MM.1S (cell line): ENCODE results near the gene TFF2.
A peak's percentile ranks its signal among the peaks of the same experiment; 100 is the strongest.

Experiments
- DNase-seq: peaks from one replicate; pipeline ENCODE4 v3.0.0-alpha.2; 2015
- H2AFZ ChIP-seq: fragments of 300-600 bp; sonication (generic); 2 replicates; pipeline ENCODE4 v1.6.0; 2016; ENCODE audit warnings: antibody characterized with exemption, low read length
- H3F3A ChIP-seq: fragments of 300-600 bp; sonication (generic); 2 replicates; pipeline ENCODE4 v1.6.1; 2016; ENCODE audit warnings: mild to moderate bottlenecking, antibody characterized with exemption, low read length, moderate library complexity, mixed read lengths; ENCODE audit not compliant: insufficient read depth
- H3K27ac ChIP-seq: fragments of 300-600 bp; sonication (generic); 2 replicates; pipeline ENCODE4 v1.5.1; 2016; ENCODE audit warnings: mild to moderate bottlenecking, low read length
- H3K27me3 ChIP-seq: fragments of 300-600 bp; sonication (generic); replicated peaks from 2 replicates; pipeline ENCODE4 v1.6.0; 2016; ENCODE audit warnings: low read length; ENCODE audit not compliant: insufficient read depth
- H3K36me3 ChIP-seq: fragments of 300-600 bp; sonication (generic); replicated peaks from 2 replicates; pipeline ENCODE4 v1.6.1; 2016; ENCODE audit warnings: mild to moderate bottlenecking, low read length, mixed read lengths; ENCODE audit not compliant: insufficient read depth
- H3K4me1 ChIP-seq: fragments of 300-600 bp; sonication (generic); 2 replicates; pipeline ENCODE4 v1.6.1; 2016; ENCODE audit warnings: low read length, mixed read lengths
- H3K4me2 ChIP-seq: fragments of 300-600 bp; sonication (generic); 2 replicates; pipeline ENCODE4 v1.6.0; 2016; ENCODE audit warnings: low read depth, low read length
- H3K4me3 ChIP-seq: fragments of 300-600 bp; sonication (generic); 2 replicates; pipeline ENCODE4 v1.5.1; 2016; ENCODE audit warnings: low read length, mixed read lengths
- H3K79me2 ChIP-seq: fragments of 300-600 bp; sonication (generic); 2 replicates; pipeline ENCODE4 v1.6.1; 2016; ENCODE audit warnings: mixed run types, low read length, mixed read lengths
- H3K9ac ChIP-seq: fragments of 300-600 bp; sonication (generic); 2 replicates; pipeline ENCODE4 v1.6.1; 2016; ENCODE audit warnings: low read length, mixed read lengths
- H3K9me2 ChIP-seq: fragments of 300-600 bp; sonication (generic); replicated peaks from 2 replicates; pipeline ENCODE4 v1.6.1; 2016; ENCODE audit warnings: mild to moderate bottlenecking, low read length, mixed read lengths; ENCODE audit not compliant: insufficient read depth
- H3K9me3 ChIP-seq: fragments of 300-600 bp; sonication (generic); replicated peaks from 2 replicates; pipeline ENCODE4 v1.6.1; 2016; ENCODE audit warnings: mild to moderate bottlenecking, low read length, mixed read lengths; ENCODE audit not compliant: insufficient read depth
- H4K20me1 ChIP-seq: fragments of 300-600 bp; sonication (generic); 2 replicates; pipeline ENCODE4 v1.6.1; 2016; ENCODE audit warnings: mild to moderate bottlenecking, low read length, moderate library complexity, mixed read lengths; ENCODE audit not compliant: insufficient read depth
- CTCF ChIP-seq: fragments of 300-600 bp; sonication (generic); IDR thresholded peaks from 2 replicates; pipeline ENCODE4 v1.5.1; 2016; ENCODE audit warnings: antibody characterized with exemption, low read length, mixed read lengths
- EZH2 ChIP-seq: fragments of 300-600 bp; sonication (generic); optimal IDR thresholded peaks from 2 replicates; pipeline ENCODE3; 2017; ENCODE audit warnings: low read depth, mild to moderate bottlenecking, antibody characterized with exemption, low read length, mixed read lengths
- EZH2phosphoT487 ChIP-seq: fragments of 300-600 bp; sonication (generic); IDR thresholded peaks from 2 replicates; pipeline ENCODE4 v1.6.1; 2018; ENCODE audit warnings: antibody characterized with exemption, low read length

TFF2 gene

GRCh38 chr21:42397746-42398394 is 47.1 kb upstream of the TFF2 start:
- Histone ChIP-seq H3K9ac (no peak overlapping the region), H2AFZ (no peak overlapping the region)

GRCh38 chr21:42396799-42397745 is 46.3 kb upstream of the TFF2 start:
- no peak overlapping the region for H3K4me2 ChIP-seq
- no peak overlapping the region for H3K4me3 ChIP-seq
- H3K27ac ChIP-seq, result no peak overlapping the region
- H3K9me2 ChIP-seq, result no peaks in the 10 kb centered on the region
- no peaks in the 10 kb centered on the region for H3K79me2 ChIP-seq
- H3K9ac ChIP-seq, result no peak overlapping the region
- peaks cover 86% of the 10 kb centered on the region for H3K27me3 ChIP-seq
- H4K20me1 ChIP-seq, result no peaks in the 10 kb centered on the region
- DNase-seq, result no peak
- H3K9me3 ChIP-seq, result no peaks in the 10 kb centered on the region
- no peaks in the 10 kb centered on the region for H3K36me3 ChIP-seq
- TF ChIP-seq EZH2, result no peak
- no peak for TF ChIP-seq CTCF
- no peak for TF ChIP-seq EZH2phosphoT487
- 0 out of 2 replicates have a peak, but pooled peaks cover 4% of the 10 kb centered on the region for H3K4me1 ChIP-seq
- H3F3A ChIP-seq, result peaks cover 2% of the 10 kb centered on the region; the same call in 1 of the 2 replicates
- H2AFZ ChIP-seq, result no peak overlapping the region

More at GRCh38 chr21:42397746-42398394, 47.1 kb upstream of the TFF2 start:
- Histone ChIP-seq H3K4me3 (no peak overlapping the region), H3K9me2 (no peaks in the 10 kb centered on the region), H3K79me2 (no peaks in the 10 kb centered on the region), H3K9me3 (no peaks in the 10 kb centered on the region), H4K20me1 (no peaks in the 10 kb centered on the region), H3K27me3 (peaks cover 78% of the 10 kb centered on the region), H3K4me1 (0 out of 2 replicates have a peak, but pooled peaks cover 4% of the 10 kb centered on the region), H3K27ac (no peak overlapping the region), H3F3A (peaks cover 2% of the 10 kb centered on the region; the same call in 1 of the 2 replicates), H3K36me3 (no peaks in the 10 kb centered on the region), H3K4me2 (no peak overlapping the region)
- DNase-seq, result no peak
- TF ChIP-seq EZH2phosphoT487, result no peak
- no peak for TF ChIP-seq EZH2
- TF ChIP-seq CTCF, result no peak

GRCh38 chr21:42395905-42396651 is 45.3 kb upstream of the TFF2 start, which contains the start of gene TMPRSS3:
TMPRSS3 (minus strand) TSS chr21:42396052; CDS start chr21:42395417, 635 bp downstream.
- H3K4me1 ChIP-seq, result 0 out of 2 replicates have a peak, but pooled peaks cover 4% of the 10 kb centered on the region
- DNase-seq, result no peak
- TF ChIP-seq EZH2 (no peak), EZH2phosphoT487 (no peak), CTCF (no peak)
- no peaks in the 10 kb centered on the region for H3K9me2 ChIP-seq
- H2AFZ ChIP-seq, result no peak within 1 kb of the TSS
- H3K79me2 ChIP-seq, result no peaks in the 10 kb centered on the region
- H3K27me3 ChIP-seq, result peaks cover 88% of the 10 kb centered on the region
- H3K4me2 ChIP-seq, result 0 out of 2 replicates have a peak within 1 kb of the TSS, but pooled peaks have one; percentile 9
- H3K4me3 ChIP-seq, result no peak within 1 kb of the TSS
- H4K20me1 ChIP-seq, result no peaks in the 10 kb centered on the region
- no peaks in the 10 kb centered on the region for H3K36me3 ChIP-seq
- no peak within 1 kb of the TSS for H3K9ac ChIP-seq
- H3K9me3 ChIP-seq, result no peaks in the 10 kb centered on the region
- peaks cover 2% of the 10 kb centered on the region; the same call in 1 of the 2 replicates for H3F3A ChIP-seq
- no peak within 1 kb of the TSS for H3K27ac ChIP-seq
